DND-41 (cell line): ENCODE data around the gene PADI4.

Source experiments
- CTCF ChIP-seq: IDR thresholded peaks from 2 replicates; pipeline ENCODE4 v1.5.1; 2012; ENCODE audit warnings: borderline replicate concordance, low read length, moderate library complexity, mild to moderate bottlenecking; ENCODE audit not compliant: poor library complexity, severe bottlenecking; ENCODE audit errors: extremely low read depth
- EZH2 ChIP-seq: IDR thresholded peaks from 3 replicates; pipeline ENCODE4 v1.6.1; 2012; ENCODE audit warnings: borderline replicate concordance, low read depth, mild to moderate bottlenecking, moderate library complexity, low read length, inconsistent platforms; ENCODE audit not compliant: severe bottlenecking

- TF ChIP-seq CTCF (no peak), EZH2 (no peak)
Observed at GRCh38 chr1:17310068-17310640, 2.2 kb downstream of the PADI4 start.
